Tibial nerve (tissue), 4 donors: Measurements from ENCODE around the gene C5orf15. TPM values are rescaled to one million over a fixed set of nuclear protein-coding genes. Genes with fewer than 3 reads are reported as not detected.

ENCODE experiments used
- DNase-seq, 2 donors: peaks; one replicate each; pipeline ENCODE4 v3.0.0-alpha.2; 2019; ENCODE audit warnings: low spot score in 2 of 2
- H3K27ac ChIP-seq, 4 donors: fragments of 200-600 bp; sonication (generic) in 3 of 4; one replicate each; pipeline ENCODE4 v1.5.1; 2017 to 2019; ENCODE audit warnings: mild to moderate bottlenecking in 1 of 4
- H3K27me3 ChIP-seq, 2 donors: fragments of 200-600 bp; sonication (generic) in 1 of 2; one replicate each; pipeline versions ENCODE4 v1.5.1 to v1.6.0; 2017 to 2019
- H3K36me3 ChIP-seq, 3 donors: fragments of 200-600 bp; sonication (generic); one replicate each; pipeline ENCODE4 v1.5.1; 2018 to 2019
- H3K4me1 ChIP-seq, 4 donors: fragments of 200-600 bp; sonication (generic) in 3 of 4; one replicate each; pipeline ENCODE4 v1.5.1; 2017 to 2019
- H3K4me3 ChIP-seq, 4 donors: fragments of 200-600 bp; sonication (generic) in 3 of 4; one replicate each; pipeline ENCODE4 v1.5.1; 2017 to 2019; ENCODE audit warnings: mild to moderate bottlenecking in 1 of 4, moderate library complexity in 1 of 4
- H3K9me3 ChIP-seq, 4 donors: fragments of 200-600 bp; sonication (generic) in 3 of 4; one replicate each; pipeline ENCODE4 v1.5.1; 2017 to 2019
- EP300 ChIP-seq, 2 donors: sonication (generic); formaldehyde crosslinking; IDR thresholded peaks; one replicate each; pipeline ENCODE4 v1.6.1; 2017; ENCODE audit warnings: antibody characterized with exemption in 2 of 2, mild to moderate bottlenecking in 1 of 2
- POLR2A ChIP-seq, 2 donors: fragments of 450-650 bp; IDR thresholded peaks; one replicate each; pipeline ENCODE4 v1.6.1; 2017; ENCODE audit warnings: antibody characterized with exemption in 2 of 2, mild to moderate bottlenecking in 2 of 2, moderate library complexity in 2 of 2
- WGBS, 2 donors: methylation state at CpG; one replicate each; pipeline ENCODE4 v1.1.5; 2018; 5-methylcytosine and 5-hydroxymethylcytosine counted together
- total RNA-seq, 4 donors: library from RNA; depleted of rRNA; stranded (reverse); fragments of >200 nt; gene quantifications; one replicate each; pipeline ENCODE4 v1.1.0, GENCODE V29; 2016
- TF ChIP-seq, protein P1 (sequence below), 5 experiments: fragments of 200-600 bp in 3 of 5; fragments of 450-650 bp in 2 of 5; sonication (generic) in 3 of 5; IDR thresholded peaks; one replicate each; pipeline ENCODE4 v1.5.1; 2016 to 2019; ENCODE audit warnings: antibody characterized with exemption in 5 of 5, mild to moderate bottlenecking in 3 of 5, moderate library complexity in 2 of 5

The C5orf15 gene
- total RNA-seq, 4 donors from 2014 or later = 27.6 to 34.3 (median 32.9) TPM

DNA sequence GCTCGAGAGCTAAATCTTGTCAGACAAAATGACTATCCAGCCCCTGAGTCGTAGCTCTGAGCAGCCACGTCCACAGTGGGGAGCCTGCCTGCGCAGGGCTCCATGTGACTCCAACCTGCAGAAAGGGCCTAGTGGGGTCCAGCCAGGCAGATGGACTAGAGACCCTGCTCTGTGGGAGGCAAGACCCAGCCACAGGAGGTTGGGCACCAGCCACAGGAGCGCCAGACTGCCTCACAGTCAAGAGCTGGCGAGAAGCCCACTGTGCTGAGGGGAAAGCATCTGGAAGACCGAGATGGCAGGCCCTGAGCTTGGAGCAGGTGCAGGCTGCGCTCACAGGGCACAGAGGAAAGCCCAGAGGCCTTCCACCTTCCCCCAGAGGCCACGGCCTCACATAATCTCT, 61.4 kb downstream of the C5orf15 start:
- Histone ChIP-seq H3K4me1 (no peaks in the 10 kb centered on the region), H3K4me3 (no peak overlapping the region), H3K9me3 (no peaks in the 10 kb centered on the region), H3K27ac (no peak overlapping the region), H3K36me3 (no peaks in the 10 kb centered on the region), H3K27me3 (no peaks in the 10 kb centered on the region)
- no peak for DNase-seq
- no peak for TF ChIP-seq EP300 (IDR thresholded peaks at IDR 0.05)
- TF ChIP-seq POLR2A (IDR thresholded peaks at IDR 0.05) = no peak
- TF ChIP-seq, protein P1, sequence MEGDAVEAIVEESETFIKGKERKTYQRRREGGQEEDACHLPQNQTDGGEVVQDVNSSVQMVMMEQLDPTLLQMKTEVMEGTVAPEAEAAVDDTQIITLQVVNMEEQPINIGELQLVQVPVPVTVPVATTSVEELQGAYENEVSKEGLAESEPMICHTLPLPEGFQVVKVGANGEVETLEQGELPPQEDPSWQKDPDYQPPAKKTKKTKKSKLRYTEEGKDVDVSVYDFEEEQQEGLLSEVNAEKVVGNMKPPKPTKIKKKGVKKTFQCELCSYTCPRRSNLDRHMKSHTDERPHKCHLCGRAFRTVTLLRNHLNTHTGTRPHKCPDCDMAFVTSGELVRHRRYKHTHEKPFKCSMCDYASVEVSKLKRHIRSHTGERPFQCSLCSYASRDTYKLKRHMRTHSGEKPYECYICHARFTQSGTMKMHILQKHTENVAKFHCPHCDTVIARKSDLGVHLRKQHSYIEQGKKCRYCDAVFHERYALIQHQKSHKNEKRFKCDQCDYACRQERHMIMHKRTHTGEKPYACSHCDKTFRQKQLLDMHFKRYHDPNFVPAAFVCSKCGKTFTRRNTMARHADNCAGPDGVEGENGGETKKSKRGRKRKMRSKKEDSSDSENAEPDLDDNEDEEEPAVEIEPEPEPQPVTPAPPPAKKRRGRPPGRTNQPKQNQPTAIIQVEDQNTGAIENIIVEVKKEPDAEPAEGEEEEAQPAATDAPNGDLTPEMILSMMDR (IDR thresholded peaks at IDR 0.05) = no peak
- 84 to 85% methylated on average over 5 to 9 of the region's 9 CpGs for WGBS, 2 donors

DNA sequence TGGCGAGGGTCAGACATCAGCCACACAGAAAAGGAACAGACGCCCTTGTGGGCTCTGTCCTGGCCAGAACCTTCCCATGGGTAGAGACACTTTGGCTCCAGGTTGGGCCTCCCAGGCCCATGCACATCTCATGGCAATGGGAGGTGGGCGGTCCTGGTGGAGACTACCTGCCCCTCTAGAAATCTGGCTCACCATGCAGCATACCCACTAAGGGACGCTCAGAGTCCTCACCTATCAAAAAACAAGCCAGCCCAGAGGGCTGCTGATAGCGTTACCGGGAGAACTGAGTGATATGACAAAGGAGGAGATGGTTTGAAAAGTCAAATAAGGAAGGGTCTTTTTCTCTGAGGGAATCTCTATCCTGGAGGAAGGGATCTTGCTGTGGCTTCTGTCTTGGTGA, 62.1 kb downstream of the C5orf15 start:
- Histone ChIP-seq H3K4me3 (no peak overlapping the region), H3K36me3 (no peaks in the 10 kb centered on the region), H3K9me3 (no peaks in the 10 kb centered on the region), H3K4me1 (no peaks in the 10 kb centered on the region), H3K27me3 (no peaks in the 10 kb centered on the region), H3K27ac (no peak overlapping the region)
- TF ChIP-seq, protein P1 (IDR thresholded peaks at IDR 0.05) = no peak
- TF ChIP-seq EP300 (IDR thresholded peaks at IDR 0.05) = no peak
- TF ChIP-seq POLR2A (IDR thresholded peaks at IDR 0.05) = no peak
- WGBS, 2 donors = 87 to 91% methylated on average over 6 of the region's 6 CpGs
- DNase-seq = no peak

Other genes starting within 250 kb of the C5orf15 start
- gene VDAC1, start 36.4 kb upstream of the C5orf15 start, total RNA-seq = 100 to 1,000 TPM in 1 of 4 donors, 10 to 100 TPM in 3; 64.7 to 103 (median 71.9) TPM
- gene TCF7, start 146.1 kb upstream of the C5orf15 start, total RNA-seq = 10 to 100 TPM in 1 of 4 donors, 1 to 10 TPM in 3; 2.5 to 13.2 (median 6.6) TPM
- 100 to 1,000 TPM; 173 to 311 (median 209) TPM for gene SKP1, start 208.3 kb upstream of the C5orf15 start, total RNA-seq